HG03066 (cell line): ENCODE results near the gene WNT7A.

Experiments used
- ATAC-seq: cut with Tn5 transposase; IDR thresholded peaks from one replicate; pipeline ENCODE4 v1.9.1; 2021; ENCODE audit warnings: low read depth; ENCODE audit not compliant: unreplicated experiment

Gene WNT7A

DNA sequence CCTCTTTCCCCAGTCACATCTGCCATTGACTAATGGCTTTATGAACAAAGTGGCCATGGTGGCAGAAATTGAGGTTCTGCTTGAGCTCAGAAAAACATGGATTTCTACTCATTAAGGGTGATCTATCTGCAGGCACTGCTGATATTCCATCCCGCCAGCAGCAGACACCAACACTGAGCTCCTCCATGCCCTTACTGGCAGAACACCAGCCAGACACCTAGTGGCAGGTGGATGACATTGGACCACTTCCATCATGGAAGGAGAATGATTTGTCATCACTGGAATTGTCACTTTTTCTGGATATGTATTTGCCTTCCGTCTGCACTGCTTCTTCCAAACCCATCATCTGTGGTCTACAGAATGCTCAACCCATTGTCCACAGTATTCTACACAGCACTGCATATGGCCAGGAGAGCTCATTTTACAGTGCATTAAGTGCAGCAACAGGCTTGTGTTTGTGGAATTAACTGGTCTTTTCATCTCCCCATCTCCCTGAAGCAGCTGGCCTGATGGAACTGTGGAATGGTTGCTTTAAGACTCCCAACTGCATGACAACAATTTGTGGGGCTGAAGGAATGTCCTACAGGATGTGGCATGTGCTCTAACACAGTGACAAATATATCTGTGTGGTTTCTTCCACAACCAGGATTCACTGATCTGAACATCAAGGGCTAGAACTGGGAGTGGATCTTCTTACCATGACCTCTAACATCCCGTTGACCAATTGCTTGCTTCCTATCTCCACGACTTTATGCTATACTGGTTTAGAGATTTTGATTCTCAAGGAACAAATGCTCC lies 103.4 kb downstream of the WNT7A start:
- ATAC-seq = no peak

DNA sequence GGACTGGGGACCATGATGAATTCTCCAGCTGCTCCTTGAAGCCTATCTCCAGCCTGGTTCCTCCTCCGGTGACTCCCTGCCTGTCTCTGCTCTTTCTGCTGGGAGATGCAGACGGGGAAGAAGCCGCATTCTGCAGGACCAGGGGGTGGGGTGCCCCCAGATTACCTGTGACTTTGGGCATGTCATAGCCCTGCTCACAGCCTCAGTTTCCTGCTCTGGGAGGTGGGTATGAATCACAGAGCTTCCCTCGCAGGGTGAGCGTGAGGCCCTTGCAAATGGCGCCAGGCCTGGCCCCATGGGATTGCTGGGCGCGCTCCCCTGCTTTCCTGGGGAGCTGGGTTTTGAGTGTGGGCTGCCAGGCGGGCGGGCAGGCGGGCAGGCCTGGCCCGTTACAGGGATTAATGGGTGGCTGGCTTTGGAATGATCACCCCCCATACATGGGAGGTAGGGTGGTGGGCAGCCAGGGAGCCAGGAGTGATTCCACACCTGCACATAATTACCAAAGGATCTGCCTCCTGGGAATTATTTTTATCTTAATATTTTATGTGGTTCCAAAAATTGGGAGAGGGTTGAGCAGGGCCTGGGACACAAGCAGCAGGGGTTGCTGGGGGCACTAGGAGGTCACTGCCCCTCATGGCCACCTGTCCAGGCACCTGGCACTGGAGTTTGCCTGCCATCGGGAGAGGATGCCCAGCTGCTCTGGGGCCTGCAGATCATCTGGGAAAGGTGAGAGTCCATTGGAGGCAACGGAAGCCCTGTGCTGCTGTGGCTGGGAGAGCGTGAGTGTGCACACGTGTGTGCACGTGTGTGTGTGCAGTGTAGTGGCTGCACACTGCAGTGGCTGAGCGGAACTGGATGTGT lies 106.8 kb downstream of the WNT7A start:
- no peak for ATAC-seq

DNA sequence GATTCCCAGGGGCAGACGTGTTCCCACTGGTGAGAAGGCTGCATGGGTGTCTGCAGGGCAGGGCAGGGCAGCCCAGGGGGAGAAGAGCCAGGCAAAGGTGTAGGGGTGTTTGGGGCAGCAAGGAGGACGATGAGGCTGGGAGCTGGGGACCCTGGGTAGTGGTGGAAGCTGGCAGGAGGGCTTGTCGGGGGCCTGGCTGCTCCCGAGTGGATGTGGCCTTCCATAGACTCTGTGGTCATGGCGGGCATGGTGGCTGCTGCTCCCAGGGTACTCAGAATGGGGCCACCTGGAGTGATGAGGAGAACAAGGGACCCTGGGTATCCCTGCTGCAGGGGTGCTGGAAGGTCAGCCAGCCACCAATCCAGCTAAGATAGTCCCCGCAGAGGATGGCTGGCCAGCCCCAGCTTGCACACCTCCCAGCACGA lies 107.5 kb downstream of the WNT7A start:
- ATAC-seq = no peak

DNA sequence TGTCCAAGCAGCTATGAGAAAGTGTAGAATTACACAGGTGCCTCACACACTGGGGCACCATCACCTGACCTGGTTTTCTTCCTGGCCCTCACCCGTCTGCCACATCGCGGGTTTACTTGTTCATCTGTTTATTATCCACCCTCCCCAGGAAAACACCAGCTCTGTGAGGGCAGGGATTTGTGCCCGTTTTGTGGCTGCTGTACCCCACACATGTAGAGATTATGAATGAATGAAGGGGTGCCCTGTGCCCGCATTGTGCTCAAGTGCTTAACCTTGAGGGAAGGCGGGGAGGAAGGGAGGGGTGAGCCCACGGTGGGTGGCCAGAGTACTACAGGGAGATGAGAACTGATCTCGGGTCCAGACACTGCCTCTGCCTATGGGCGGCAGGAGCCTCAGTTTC lies 108.4 kb downstream of the WNT7A start:
- no peak for ATAC-seq

DNA sequence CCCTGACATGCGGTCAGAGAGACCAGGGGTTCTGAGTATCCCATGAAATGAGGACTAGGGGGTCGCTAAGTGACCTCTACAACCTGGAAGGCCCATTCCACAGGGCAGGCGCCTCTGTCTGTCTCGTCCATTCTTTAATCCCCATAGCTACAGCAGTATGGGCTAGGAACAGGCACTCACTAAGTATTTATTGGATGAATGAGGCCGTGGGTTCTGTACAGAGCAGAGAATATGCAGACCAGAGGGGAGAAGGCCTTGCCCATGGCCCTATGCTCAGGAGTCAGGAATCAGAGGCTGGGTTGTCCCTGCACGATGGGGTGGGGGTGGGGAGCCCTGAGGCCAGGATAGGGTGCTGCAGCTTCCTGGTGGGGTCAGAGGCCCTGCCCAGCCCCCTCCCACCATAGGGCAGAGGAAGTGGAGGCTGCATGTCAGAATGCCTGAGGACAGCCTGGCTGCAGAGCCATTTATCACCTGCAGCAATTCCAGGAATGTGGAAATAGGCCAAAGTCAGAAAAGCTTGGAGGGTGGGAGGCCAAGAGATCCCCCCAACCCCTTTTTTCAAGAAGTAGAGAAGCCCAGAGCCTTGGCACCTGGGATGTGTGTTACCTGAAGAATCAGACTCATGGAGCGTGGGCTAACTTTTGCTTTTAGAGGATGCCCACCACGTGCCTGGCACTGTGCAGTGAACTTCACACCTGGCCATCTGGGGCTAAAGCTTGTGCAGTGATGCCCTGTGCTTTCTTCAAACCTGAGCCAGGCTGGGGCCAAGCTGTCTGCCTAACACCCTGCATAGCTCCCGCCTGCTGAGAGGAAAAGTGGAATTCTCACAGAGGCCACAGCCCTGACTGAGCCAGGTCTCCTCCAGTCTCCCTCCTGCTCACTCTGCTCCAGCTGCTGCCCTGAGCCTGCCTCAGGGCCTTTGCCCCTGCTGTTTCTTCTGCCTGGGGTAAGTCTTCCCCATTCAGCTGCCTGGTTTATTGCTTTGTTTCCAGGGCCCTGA lies 109.4 kb downstream of the WNT7A start:
- no peak for ATAC-seq

DNA sequence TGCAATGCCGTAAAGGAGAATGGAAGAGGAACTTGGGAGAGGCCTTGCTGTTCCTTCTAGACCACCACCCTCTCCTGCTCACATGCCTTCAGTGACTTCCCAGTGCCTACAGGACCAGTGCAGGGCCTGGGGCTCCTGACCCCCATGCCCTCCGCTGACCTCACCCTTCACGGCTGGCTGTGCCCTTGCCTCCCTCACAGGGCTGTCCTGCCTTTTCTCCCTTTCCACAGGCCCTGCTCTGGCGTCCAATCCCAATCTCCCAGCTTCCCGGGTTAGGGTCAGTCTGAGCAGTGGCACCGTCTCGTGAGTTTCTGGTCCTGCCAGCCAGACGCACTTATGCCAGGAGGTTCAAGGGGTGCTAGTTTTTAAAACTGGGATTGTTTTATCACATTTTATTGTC lies 110.4 kb downstream of the WNT7A start:
- ATAC-seq = no peak

DNA sequence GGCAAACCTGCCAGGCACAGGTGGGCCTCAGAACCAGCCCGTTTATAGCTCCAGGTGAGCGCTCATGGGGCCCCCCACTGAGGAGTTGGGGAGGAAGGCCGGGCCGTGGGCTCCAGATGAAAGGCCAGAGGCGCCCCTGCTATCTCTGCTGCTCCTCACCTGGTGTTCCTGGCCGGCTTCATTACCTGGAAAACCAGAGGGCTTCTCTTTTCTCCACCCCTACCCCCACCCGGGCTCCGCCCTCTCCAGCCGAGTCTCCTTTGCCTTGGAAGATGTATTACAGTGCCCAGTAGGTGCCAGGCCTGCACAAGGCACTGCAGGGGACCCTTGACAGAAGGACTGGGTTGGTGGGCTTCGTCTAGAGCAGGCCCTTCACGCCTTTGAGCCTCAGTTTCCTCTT lies 111.4 kb downstream of the WNT7A start:
- ATAC-seq = no peak

DNA sequence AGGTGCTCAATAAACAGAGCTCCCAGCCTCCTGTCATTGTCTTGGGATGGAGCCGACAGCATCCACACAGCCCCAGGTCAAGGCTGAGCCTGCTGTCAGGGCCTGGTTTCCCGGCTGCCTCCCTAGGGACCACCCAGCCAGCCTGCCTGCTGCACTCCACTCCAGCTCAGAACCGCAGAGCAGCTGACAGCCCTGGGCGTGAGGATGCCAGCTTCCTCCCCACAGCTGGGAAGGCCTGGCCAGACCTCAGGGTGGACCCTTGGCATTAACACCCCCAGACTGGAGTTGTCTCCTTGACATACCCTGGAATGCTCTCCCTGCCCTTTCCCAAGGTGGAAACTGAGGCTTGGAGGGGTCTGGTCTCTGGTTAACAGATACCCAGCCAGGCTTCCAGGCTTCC lies 112.0 kb downstream of the WNT7A start:
- no peak for ATAC-seq

DNA sequence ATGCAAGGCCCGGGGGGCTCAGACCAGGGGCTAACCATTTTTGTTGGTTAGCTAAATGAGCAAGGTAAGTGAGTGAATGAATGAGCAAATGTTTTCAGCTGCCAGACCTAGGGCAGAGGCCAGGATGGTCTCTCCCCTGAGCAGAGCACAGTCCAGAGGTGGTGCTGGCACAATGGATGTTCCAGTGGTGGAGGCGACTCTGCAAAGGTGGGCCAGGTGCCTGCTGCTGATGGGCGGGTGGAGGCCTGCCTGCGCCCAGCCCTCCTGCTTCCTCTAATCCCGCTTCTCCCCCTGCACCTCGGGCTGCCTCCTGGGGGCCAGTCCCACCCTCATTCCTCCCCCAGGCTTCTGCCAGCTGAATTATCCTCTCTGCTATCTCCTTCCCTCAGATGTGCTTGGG lies 112.8 kb downstream of the WNT7A start:
- ATAC-seq = no peak
